Ascending aorta (tissue), 2 donors: Measurements from ENCODE around the gene ACOXL. TPM values are rescaled to one million over a fixed set of nuclear protein-coding genes. Genes with fewer than 3 reads are reported as not detected.
"Not testable (repeated sequence)": the region's sequence is repeated elsewhere in the genome, so short reads cannot be mapped to it uniquely, and the experiment has no call there.

ENCODE experiments used
- DNase-seq, 2 donors: peaks; one replicate each; pipeline ENCODE4 v3.0.0-alpha.2; 2019; ENCODE audit warnings: low spot score in 2 of 2
- H3K27ac ChIP-seq, 2 donors: fragments of 200-600 bp; sonication (generic); one replicate each; pipeline ENCODE4 v1.5.1; 2016 to 2017; ENCODE audit warnings: mild to moderate bottlenecking in 1 of 2
- H3K27me3 ChIP-seq: fragments of 200-600 bp; sonication (generic); one replicate; pipeline ENCODE4 v1.5.1; 2017
- H3K36me3 ChIP-seq, 2 donors: fragments of 200-600 bp; sonication (generic); one replicate each; pipeline ENCODE4 v1.5.1; 2016
- H3K4me1 ChIP-seq, 2 donors: fragments of 200-600 bp; sonication (generic); one replicate each; pipeline ENCODE4 v1.5.1; 2016 to 2017; ENCODE audit warnings: mild to moderate bottlenecking in 1 of 2
- H3K4me3 ChIP-seq, 2 donors: fragments of 200-600 bp; sonication (generic); one replicate each; pipeline ENCODE4 v1.5.1; 2016 to 2017; ENCODE audit warnings: mild to moderate bottlenecking in 1 of 2
- H3K9me3 ChIP-seq, 2 donors: fragments of 200-600 bp; sonication (generic); one replicate each; pipeline ENCODE4 v1.5.1; 2016
- CTCF ChIP-seq, 3 experiments: fragments of 200-600 bp in 2 of 3; fragments of 450-650 bp in 1 of 3; sonication (generic) in 2 of 3; IDR thresholded peaks; one replicate each; pipeline ENCODE4 v1.5.1; 2016 to 2019; ENCODE audit warnings: antibody characterized with exemption in 3 of 3, mild to moderate bottlenecking in 1 of 3, moderate library complexity in 1 of 3
- intact Hi-C: fragments of 100-400 bp; cut with DNase I; formaldehyde crosslinking; loops from one replicate; pipeline ENCODE4 v1.15.1; 2023
- total RNA-seq: library from RNA; depleted of rRNA; stranded (reverse); fragments of >200 nt; gene quantifications from one replicate; pipeline ENCODE4 v1.1.0, GENCODE V29; 2016

ACOXL gene
- total RNA-seq, 1 donor from 2014 or later, result not detected

GRCh38 chr2:110959198-110959597 is 226.8 kb downstream of the ACOXL start:
- DNase-seq, result no peak

GRCh38 chr2:110960281-110960680 is 227.9 kb downstream of the ACOXL start:
- Histone ChIP-seq H3K36me3 (no peaks in the 10 kb centered on the region), H3K9me3 (no peaks in the 10 kb centered on the region), H3K27ac (no peak overlapping the region), H3K4me1 (no peaks in the 10 kb centered on the region), H3K27me3 (no peaks in the 10 kb centered on the region), H3K4me3 (no peak overlapping the region)
- intact Hi-C loops, result no loop called here
- DNase-seq, result no peak
- no peak for TF ChIP-seq CTCF (IDR thresholded peaks at IDR 0.05)

More at GRCh38 chr2:110959198-110959597, 226.8 kb downstream of the ACOXL start:
- no peak for TF ChIP-seq CTCF (IDR thresholded peaks at IDR 0.05)
- Histone ChIP-seq H3K27me3 (no peaks in the 10 kb centered on the region), H3K4me1 (no peaks in the 10 kb centered on the region), H3K36me3 (no peaks in the 10 kb centered on the region), H3K27ac (no peak overlapping the region), H3K9me3 (no peaks in the 10 kb centered on the region), H3K4me3 (no peak overlapping the region)
- intact Hi-C loops, result no loop called here

- intact Hi-C loops, result no loop called here
- Histone ChIP-seq H3K27me3 (no peaks in the 10 kb centered on the region), H3K27ac (no peak overlapping the region), H3K9me3 (no peaks in the 10 kb centered on the region), H3K36me3 (no peaks in the 10 kb centered on the region), H3K4me3 (no peak overlapping the region), H3K4me1 (no peaks in the 10 kb centered on the region)
- TF ChIP-seq CTCF (IDR thresholded peaks at IDR 0.05), result no peak
- no peak for DNase-seq
Measured at GRCh38 chr2:110960954-110961353, 228.6 kb downstream of the ACOXL start.

GRCh38 chr2:110961643-110962042 is 229.3 kb downstream of the ACOXL start:
- DNase-seq, H3K27me3 ChIP-seq, H3K27ac ChIP-seq, intact Hi-C loops, H3K4me1 ChIP-seq, H3K36me3 ChIP-seq, H3K4me3 ChIP-seq, H3K9me3 ChIP-seq: not testable (repeated sequence)

DNA sequence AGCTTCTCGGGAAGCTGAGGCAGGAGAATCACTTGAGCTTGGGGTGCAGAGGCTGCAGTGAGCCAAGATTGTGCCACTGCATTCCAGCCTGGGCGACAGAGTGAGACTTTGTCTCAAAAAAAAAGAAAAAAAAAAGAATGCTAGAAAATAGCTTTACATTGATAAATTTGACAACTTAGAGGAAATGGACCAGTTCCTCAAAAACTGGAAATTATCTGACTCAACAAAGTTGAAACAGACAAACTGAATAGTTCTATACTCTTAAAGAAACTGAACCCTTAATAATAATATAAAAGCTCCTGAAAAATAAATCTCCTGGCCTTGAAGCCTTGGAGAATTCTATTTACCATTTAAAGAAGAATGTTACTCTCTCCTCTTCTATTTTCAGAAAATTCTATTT is 237.3 kb downstream of the ACOXL start:
- intact Hi-C loops, result no loop called here
- Histone ChIP-seq H3K27ac (no peak overlapping the region), H3K27me3 (no peaks in the 10 kb centered on the region), H3K4me3 (no peak overlapping the region), H3K9me3 (no peaks in the 10 kb centered on the region), H3K36me3 (no peaks in the 10 kb centered on the region), H3K4me1 (no peaks in the 10 kb centered on the region)
- no peak for DNase-seq
- TF ChIP-seq CTCF (IDR thresholded peaks at IDR 0.05), result no peak

DNA sequence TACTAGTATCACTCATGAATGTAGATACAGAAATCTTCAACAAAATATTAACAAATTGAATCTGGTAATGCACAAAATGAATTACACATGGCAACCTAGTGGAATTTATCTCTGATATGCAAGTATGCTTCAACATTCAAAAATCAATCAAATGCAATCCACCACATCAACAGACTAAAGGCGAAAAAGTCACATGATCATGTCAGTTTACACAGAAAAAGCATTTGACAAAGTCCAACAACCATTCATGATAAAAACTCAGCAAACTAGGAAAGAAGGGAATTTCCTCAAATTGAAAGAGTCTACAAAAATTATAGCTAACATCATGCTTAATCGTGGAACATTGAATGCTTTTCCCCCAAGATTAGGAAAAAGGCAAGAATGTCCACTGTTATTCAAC is 237.8 kb downstream of the ACOXL start:
- Histone ChIP-seq H3K9me3 (no peaks in the 10 kb centered on the region), H3K36me3 (no peaks in the 10 kb centered on the region), H3K4me1 (no peaks in the 10 kb centered on the region), H3K4me3 (no peak overlapping the region), H3K27me3 (no peaks in the 10 kb centered on the region), H3K27ac (no peak overlapping the region)
- no peak for DNase-seq
- TF ChIP-seq CTCF (IDR thresholded peaks at IDR 0.05), result no peak
- intact Hi-C loops, result no loop called here
